ENCODE results near the gene SBF1.

SBF1 gene

GRCh38 chr22:50507421-50507990 is 32.7 kb upstream of the SBF1 start, which contains the start of gene LMF2:
TSS of gene LMF2 (minus strand) at chr22:50507702. CDS start at chr22:50507675, 27 bp downstream.
- Histone ChIP-seq H3F3A (ENCODE audit: insufficient read depth, low read length) (no peaks in the 10 kb centered on the region), H3K4me1 (ENCODE audit: insufficient read depth, low read length, severe bottlenecking) (peaks cover 26% of the 10 kb centered on the region), H3K9me2 (ENCODE audit: low read depth, low read length) (no peaks in the 10 kb centered on the region), H3K9me3 (ENCODE audit: low read length) (no peaks in the 10 kb centered on the region), H3K9ac (ENCODE audit: low read length) (peak within 1 kb of the TSS; percentile 94), H3K4me2 (ENCODE audit: low read length) (peak within 1 kb of the TSS; percentile 98), H2AFZ (ENCODE audit: low read length) (no peak within 1 kb of the TSS), H3K4me3 (ENCODE audit: low read depth, low read length, poor library complexity, severe bottlenecking) (peak within 1 kb of the TSS; percentile 96), H3K36me3 (ENCODE audit: insufficient read depth, low read length) (peaks cover 28% of the 10 kb centered on the region), H4K20me1 (ENCODE audit: insufficient read depth, low read length) (no peaks in the 10 kb centered on the region), H3K27me3 (ENCODE audit: insufficient read depth, low read length) (no peaks in the 10 kb centered on the region), H3K79me2 (ENCODE audit: insufficient read depth, low read length) (peaks cover 31% of the 10 kb centered on the region), H3K27ac (ENCODE audit: low read depth, low read length, poor library complexity, severe bottlenecking) (peak within 1 kb of the TSS; percentile 90)
- no peak for TF ChIP-seq CTCF (IDR thresholded peaks at IDR 0.05; ENCODE audit: low read length)
- TF ChIP-seq EZH2 (IDR thresholded peaks at IDR 0.05; ENCODE audit: borderline replicate concordance, low read length) = no peak

- no peaks in the 10 kb centered on the region for H3K9me3 ChIP-seq (ENCODE audit: low read length)
- peak overlapping the region; percentile 52 for H3K27ac ChIP-seq (ENCODE audit: low read depth, low read length, poor library complexity, severe bottlenecking)
- H4K20me1 ChIP-seq (ENCODE audit: insufficient read depth, low read length) = no peaks in the 10 kb centered on the region
- no peaks in the 10 kb centered on the region for H3K27me3 ChIP-seq (ENCODE audit: insufficient read depth, low read length)
- H3K4me3 ChIP-seq (ENCODE audit: low read depth, low read length, poor library complexity, severe bottlenecking) = peak overlapping the region; percentile 96
- H3F3A ChIP-seq (ENCODE audit: insufficient read depth, low read length) = no peaks in the 10 kb centered on the region
- peaks cover 26% of the 10 kb centered on the region for H3K4me1 ChIP-seq (ENCODE audit: insufficient read depth, low read length, severe bottlenecking)
- peak overlapping the region; percentile 94 for H3K9ac ChIP-seq (ENCODE audit: low read length)
- TF ChIP-seq CTCF (IDR thresholded peaks at IDR 0.05; ENCODE audit: low read length) (no peak), EZH2 (IDR thresholded peaks at IDR 0.05; ENCODE audit: borderline replicate concordance, low read length) (no peak)
- peak overlapping the region; percentile 98 for H3K4me2 ChIP-seq (ENCODE audit: low read length)
- peaks cover 24% of the 10 kb centered on the region for H3K79me2 ChIP-seq (ENCODE audit: insufficient read depth, low read length)
- no peaks in the 10 kb centered on the region for H3K9me2 ChIP-seq (ENCODE audit: low read depth, low read length)
- no peak overlapping the region for H2AFZ ChIP-seq (ENCODE audit: low read length)
- H3K36me3 ChIP-seq (ENCODE audit: insufficient read depth, low read length) = peaks cover 25% of the 10 kb centered on the region
These were observed 32.0 kb upstream of the SBF1 start for GRCh38 chr22:50506611-50507420.

- Histone ChIP-seq H3K36me3 (ENCODE audit: insufficient read depth, low read length) (peaks cover 22% of the 10 kb centered on the region), H3K4me3 (ENCODE audit: low read depth, low read length, poor library complexity, severe bottlenecking) (peak overlapping the region; percentile 96), H3K4me2 (ENCODE audit: low read length) (peak overlapping the region; percentile 98), H3K9ac (ENCODE audit: low read length) (peak overlapping the region; percentile 94), H2AFZ (ENCODE audit: low read length) (no peak overlapping the region), H3K4me1 (ENCODE audit: insufficient read depth, low read length, severe bottlenecking) (peaks cover 26% of the 10 kb centered on the region), H3F3A (ENCODE audit: insufficient read depth, low read length) (no peaks in the 10 kb centered on the region), H3K27ac (ENCODE audit: low read depth, low read length, poor library complexity, severe bottlenecking) (no peak overlapping the region), H3K27me3 (ENCODE audit: insufficient read depth, low read length) (no peaks in the 10 kb centered on the region), H4K20me1 (ENCODE audit: insufficient read depth, low read length) (no peaks in the 10 kb centered on the region), H3K9me2 (ENCODE audit: low read depth, low read length) (no peaks in the 10 kb centered on the region), H3K79me2 (ENCODE audit: insufficient read depth, low read length) (peaks cover 24% of the 10 kb centered on the region), H3K9me3 (ENCODE audit: low read length) (no peaks in the 10 kb centered on the region)
- TF ChIP-seq EZH2 (IDR thresholded peaks at IDR 0.05; ENCODE audit: borderline replicate concordance, low read length) (no peak), CTCF (IDR thresholded peaks at IDR 0.05; ENCODE audit: low read length) (no peak)
These were observed 31.2 kb upstream of the SBF1 start for GRCh38 chr22:50505776-50506610.
